RWPE2 (cell line): ENCODE data around the gene PRDM12.

Source experiments
- ATAC-seq: fragments of 200-7000 bp; cut with Tn5 transposase; 3 replicates; pipeline ENCODE4 v1.9.1; 2021; ENCODE audit warnings: low read depth
- DNase-seq: peaks from one replicate; pipeline ENCODE4 v3.0.0-alpha.2; 2020; ENCODE audit warnings: low spot score
- H3K27ac ChIP-seq: fragments of 450-650 bp; 2 replicates; pipeline ENCODE4 v1.5.1; 2017; ENCODE audit warnings: mild to moderate bottlenecking; ENCODE audit not compliant: poor library complexity, severe bottlenecking
- H3K27me3 ChIP-seq: fragments of 250-450 bp; sonication (Bioruptor Pico); 2 replicates; pipeline ENCODE4 v1.5.1; 2021; ENCODE audit warnings: mild to moderate bottlenecking, moderate library complexity; ENCODE audit not compliant: insufficient read depth, poor library complexity, severe bottlenecking
- H3K36me3 ChIP-seq: fragments of 250-450 bp; sonication (Bioruptor Pico); 2 replicates; pipeline ENCODE4 v1.5.1; 2020; ENCODE audit warnings: low read depth, mild to moderate bottlenecking, moderate library complexity
- H3K4me1 ChIP-seq: fragments of 250-450 bp; sonication (Bioruptor Pico); 2 replicates; pipeline ENCODE4 v1.5.1; 2021; ENCODE audit warnings: mild to moderate bottlenecking, moderate library complexity; ENCODE audit not compliant: insufficient read depth, poor library complexity, severe bottlenecking
- H3K4me3 ChIP-seq: fragments of 250-450 bp; sonication (Bioruptor Pico); 2 replicates; pipeline ENCODE4 v1.5.1; 2021; ENCODE audit warnings: mild to moderate bottlenecking, moderate library complexity; ENCODE audit not compliant: severe bottlenecking
- H3K9me3 ChIP-seq: fragments of 250-450 bp; sonication (Bioruptor Pico); 2 replicates; pipeline ENCODE4 v1.5.1; 2021; ENCODE audit warnings: mild to moderate bottlenecking, moderate library complexity; ENCODE audit not compliant: severe bottlenecking
- TF ChIP-seq, protein P1 (sequence below): fragments of 450-650 bp; IDR thresholded peaks from one replicate; pipeline ENCODE4 v1.5.1; 2017; ENCODE audit warnings: mild to moderate bottlenecking, moderate library complexity; ENCODE audit not compliant: poor library complexity, severe bottlenecking

PRDM12 gene

DNA sequence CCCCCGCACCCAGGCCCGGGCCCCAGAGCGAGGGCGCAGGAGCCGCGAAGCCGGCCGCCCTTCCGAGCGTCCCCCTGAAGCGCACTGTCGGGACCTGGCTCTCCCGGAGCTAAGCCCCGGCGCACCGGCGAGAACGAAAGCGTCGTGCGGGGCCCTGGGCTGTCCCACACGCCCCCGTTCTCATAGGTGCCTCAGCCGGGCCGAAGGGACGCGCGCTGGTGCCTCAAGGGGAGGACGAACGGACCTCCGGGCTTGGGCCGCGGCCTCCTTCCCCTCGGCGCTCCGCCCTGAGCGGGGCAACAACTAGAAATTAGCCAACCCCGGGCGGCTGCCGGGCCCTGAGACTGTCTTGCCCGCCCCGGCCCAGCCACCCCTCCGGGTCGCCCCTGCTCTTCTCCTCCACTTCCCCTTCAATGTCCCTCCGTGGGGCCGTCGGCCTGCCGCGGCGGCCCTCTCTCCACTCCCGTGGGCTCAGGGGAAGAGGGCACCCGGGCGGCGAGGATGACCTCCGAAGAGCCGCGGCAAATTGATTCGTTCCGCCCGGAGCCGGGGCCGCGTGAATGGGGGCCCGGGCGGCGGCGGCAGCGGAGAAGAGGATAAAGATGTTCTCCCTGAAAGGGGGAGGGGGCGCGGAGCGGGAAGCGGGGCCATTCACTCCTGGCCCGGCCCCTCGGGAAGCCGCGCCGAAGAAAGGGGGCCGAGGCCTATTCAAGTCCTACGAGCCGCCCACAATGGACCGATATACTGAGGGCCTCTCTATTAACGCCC, 3.5 kb upstream of the PRDM12 start:
- Histone ChIP-seq H3K27ac (no peak overlapping the region), H3K4me3 (peak overlapping the region; percentile 8), H3K36me3 (no peaks in the 10 kb centered on the region), H3K9me3 (peaks cover 5% of the 10 kb centered on the region), H3K4me1 (no peaks in the 10 kb centered on the region), H3K27me3 (peaks cover 98% of the 10 kb centered on the region)
- DNase-seq (peak; percentile 46), ATAC-seq (peak; percentile 18; the same call in 2 of the 3 replicates)
- TF ChIP-seq, protein P1, sequence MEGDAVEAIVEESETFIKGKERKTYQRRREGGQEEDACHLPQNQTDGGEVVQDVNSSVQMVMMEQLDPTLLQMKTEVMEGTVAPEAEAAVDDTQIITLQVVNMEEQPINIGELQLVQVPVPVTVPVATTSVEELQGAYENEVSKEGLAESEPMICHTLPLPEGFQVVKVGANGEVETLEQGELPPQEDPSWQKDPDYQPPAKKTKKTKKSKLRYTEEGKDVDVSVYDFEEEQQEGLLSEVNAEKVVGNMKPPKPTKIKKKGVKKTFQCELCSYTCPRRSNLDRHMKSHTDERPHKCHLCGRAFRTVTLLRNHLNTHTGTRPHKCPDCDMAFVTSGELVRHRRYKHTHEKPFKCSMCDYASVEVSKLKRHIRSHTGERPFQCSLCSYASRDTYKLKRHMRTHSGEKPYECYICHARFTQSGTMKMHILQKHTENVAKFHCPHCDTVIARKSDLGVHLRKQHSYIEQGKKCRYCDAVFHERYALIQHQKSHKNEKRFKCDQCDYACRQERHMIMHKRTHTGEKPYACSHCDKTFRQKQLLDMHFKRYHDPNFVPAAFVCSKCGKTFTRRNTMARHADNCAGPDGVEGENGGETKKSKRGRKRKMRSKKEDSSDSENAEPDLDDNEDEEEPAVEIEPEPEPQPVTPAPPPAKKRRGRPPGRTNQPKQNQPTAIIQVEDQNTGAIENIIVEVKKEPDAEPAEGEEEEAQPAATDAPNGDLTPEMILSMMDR = no peak

DNA sequence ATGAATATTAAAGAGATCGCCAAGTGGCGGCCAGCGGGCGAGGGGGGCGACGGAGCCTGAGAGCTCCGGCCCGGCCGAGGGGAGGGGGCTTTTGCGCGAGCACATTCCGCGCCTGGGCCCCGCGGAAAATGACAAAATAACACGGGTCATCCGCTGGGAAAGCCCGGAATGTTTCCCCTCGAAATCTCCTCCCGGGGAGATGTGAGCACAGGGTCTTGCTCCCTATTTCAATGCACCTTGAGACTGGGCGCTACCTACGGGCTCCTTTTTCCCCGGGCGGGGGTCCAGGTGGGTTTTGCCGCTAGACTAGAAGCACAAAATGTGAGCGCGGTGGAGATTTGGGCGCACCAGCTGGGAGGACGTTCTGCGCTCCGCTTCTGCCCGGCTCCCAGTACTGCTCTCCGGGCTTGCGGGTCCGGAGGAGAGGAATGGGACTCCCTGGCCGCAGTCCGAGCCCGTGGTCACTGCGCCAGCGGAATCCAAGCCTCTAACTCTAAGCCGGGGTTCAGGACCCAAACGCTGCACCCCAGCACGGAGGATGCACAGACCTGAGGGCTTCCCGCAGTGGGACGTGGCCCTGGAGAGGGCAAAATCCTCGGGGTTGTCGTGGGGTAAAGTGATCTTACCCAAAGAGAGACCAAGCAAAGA, 2.8 kb upstream of the PRDM12 start:
- no peak overlapping the region for H3K4me3 ChIP-seq
- no peaks in the 10 kb centered on the region for H3K4me1 ChIP-seq
- H3K27ac ChIP-seq = no peak overlapping the region
- H3K9me3 ChIP-seq = peaks cover 5% of the 10 kb centered on the region
- TF ChIP-seq, protein P1 = no peak
- DNase-seq = peak; percentile 47
- no peak for ATAC-seq
- H3K27me3 ChIP-seq = peaks cover 100% of the 10 kb centered on the region
- no peaks in the 10 kb centered on the region for H3K36me3 ChIP-seq

DNA sequence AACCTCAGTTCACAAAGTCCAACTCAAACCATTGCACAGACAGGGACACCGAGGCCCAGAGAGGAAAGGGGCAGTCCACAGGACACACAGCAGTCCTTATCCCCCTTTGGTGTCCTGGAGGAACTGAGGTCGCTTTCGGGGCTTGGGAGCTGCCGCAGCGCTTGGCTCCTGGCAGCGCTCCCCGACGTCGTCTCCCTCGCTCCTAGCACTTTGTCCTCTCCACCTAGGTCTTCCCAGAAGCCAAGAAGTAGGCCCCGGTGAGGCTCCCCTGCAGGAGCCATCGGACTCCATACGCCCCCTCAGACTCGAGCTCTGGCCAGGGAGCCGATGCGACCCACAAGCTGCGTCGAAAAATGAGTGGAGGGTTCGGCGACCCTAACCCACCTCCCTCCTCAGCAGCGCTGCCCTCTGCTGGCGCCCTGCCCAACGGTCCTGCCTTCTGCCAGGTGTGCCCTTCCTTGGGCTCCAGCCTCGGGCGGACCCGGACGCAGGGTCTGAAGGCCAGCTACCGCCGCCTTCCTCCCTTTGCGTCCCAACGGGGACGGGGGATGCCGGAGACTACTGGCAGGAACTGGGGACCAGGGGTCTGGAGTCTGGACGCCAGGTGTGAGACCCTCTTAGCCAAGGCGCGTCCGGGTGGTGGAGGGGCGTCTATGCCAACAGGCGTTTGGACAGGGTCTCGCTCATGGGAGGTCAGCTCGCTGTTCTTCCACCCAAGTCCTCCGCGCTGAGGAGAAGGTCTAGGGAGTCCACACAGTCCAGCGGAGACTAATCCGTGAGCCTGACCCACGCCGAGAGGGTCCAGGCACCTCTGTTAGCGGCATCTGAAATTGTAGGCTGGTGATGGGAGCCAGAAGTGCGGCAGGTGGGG, 2.1 kb upstream of the PRDM12 start:
- TF ChIP-seq, protein P1 = peak; percentile 10
- Histone ChIP-seq H3K27me3 (peaks cover 100% of the 10 kb centered on the region), H3K9me3 (peaks cover 5% of the 10 kb centered on the region), H3K4me1 (no peaks in the 10 kb centered on the region), H3K4me3 (no peak overlapping the region), H3K27ac (no peak overlapping the region), H3K36me3 (no peaks in the 10 kb centered on the region)
- ATAC-seq (no peak), DNase-seq (peak; percentile 59)

DNA sequence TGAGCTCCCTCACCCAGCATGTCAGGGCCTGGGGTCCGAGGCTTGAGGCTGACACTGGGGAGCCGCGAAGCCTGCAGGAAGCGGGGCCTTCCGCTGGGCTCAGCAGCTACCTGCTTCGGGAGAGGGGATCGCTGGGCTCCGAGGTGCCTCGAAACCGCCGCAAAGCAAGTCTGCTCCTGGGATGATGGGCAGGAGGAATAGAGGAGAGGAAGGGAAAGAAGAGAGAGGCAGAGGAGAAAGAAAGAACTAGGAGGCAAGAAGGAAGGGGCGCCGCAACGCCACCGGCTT, 1.5 kb upstream of the PRDM12 start:
- DNase-seq (no peak), ATAC-seq (no peak)
- H3K9me3 ChIP-seq = peaks cover 5% of the 10 kb centered on the region
- H3K27ac ChIP-seq = no peak overlapping the region
- TF ChIP-seq, protein P1 = no peak
- no peaks in the 10 kb centered on the region for H3K36me3 ChIP-seq
- no peak overlapping the region for H3K4me3 ChIP-seq
- no peaks in the 10 kb centered on the region for H3K4me1 ChIP-seq
- H3K27me3 ChIP-seq = peaks cover 100% of the 10 kb centered on the region
